Measurements from ENCODE around the gene DYSF.

Gene DYSF

DNA sequence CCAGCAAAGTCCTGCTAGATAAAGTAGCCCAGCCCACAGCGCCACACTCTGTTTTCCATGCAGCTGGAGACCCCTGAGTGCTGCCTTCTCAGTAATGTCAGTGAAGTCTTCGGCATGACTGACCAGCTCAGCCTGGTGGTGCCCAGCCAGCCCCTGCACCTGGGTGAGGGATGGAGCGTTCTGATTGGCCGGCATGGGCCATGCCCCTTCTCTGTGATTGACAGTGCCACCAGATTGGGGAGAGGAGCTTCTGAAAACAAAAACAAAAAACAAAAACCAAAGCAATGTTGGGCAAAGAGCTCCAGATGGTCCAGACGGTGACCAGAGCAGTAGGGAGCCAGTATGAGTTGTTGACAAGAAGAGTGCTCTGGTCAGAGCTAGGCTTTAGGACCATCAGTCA is 122.6 kb downstream of the DYSF start:
- no peak for DNase-seq
- in situ Hi-C loops (cut with HindIII; ENCODE audit: low pct_ligation_motif_present, low pct_unique_long_range_greater_than_20kb, low sequenced_read_pairs): no loop called here

DNA sequence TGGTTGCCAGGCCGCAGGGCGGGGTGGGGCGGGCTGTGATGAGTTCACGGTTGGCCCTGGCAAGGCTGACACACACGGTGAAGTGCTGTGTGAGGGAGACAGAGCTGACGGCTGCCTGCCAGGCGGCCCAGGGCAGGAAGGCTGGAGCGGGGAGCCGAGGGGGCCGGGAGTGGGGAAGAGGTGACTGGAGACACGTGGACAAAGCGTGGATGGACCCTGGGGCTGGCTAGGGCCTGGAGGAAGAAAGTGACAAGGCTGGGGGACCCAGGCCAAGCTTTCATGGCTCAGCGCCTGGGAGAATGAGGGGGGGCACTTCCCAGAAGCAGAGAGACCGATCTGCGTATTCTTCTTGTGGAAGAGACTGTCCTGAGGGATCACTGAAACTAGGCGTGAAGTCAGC is 123.2 kb downstream of the DYSF start:
- DNase-seq: no peak
- in situ Hi-C loops (cut with HindIII; ENCODE audit: low pct_ligation_motif_present, low pct_unique_long_range_greater_than_20kb, low sequenced_read_pairs): no loop called here

DNA sequence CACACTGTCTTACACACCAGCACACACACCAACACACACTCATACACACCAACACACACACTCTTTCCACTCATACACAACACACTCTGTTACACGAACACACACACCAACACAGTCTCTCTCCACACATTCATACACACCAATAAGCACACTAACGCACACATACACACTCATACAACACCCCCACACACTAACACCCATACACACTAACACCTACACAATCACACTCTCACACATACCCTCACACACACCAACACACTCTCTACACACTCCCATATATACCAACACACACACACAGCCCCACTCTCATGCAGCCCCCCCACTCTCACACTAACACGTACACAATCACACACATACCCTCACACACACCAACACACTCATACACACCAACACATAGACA is 123.8 kb downstream of the DYSF start:
- in situ Hi-C loops (cut with HindIII; ENCODE audit: low pct_ligation_motif_present, low pct_unique_long_range_greater_than_20kb, low sequenced_read_pairs): no loop called here

GRCh38 chr2:71578767-71579342 is 125.5 kb downstream of the DYSF start:
- no peak for DNase-seq
- in situ Hi-C loops (cut with HindIII; ENCODE audit: low pct_ligation_motif_present, low pct_unique_long_range_greater_than_20kb, low sequenced_read_pairs): no loop called here

More for the DNA sequence above, 123.8 kb downstream of the DYSF start:
- DNase-seq: no peak

- no peak for DNase-seq
- in situ Hi-C loops (cut with HindIII; ENCODE audit: low pct_ligation_motif_present, low pct_unique_long_range_greater_than_20kb, low sequenced_read_pairs): no loop called here
These were observed 127.7 kb downstream of the DYSF start for GRCh38 chr2:71581026-71581425.

- in situ Hi-C loops (cut with HindIII; ENCODE audit: low pct_ligation_motif_present, low pct_unique_long_range_greater_than_20kb, low sequenced_read_pairs): no loop called here
- no peak for DNase-seq
These were observed 130.5 kb downstream of the DYSF start for GRCh38 chr2:71583876-71584275.

GRCh38 chr2:71586471-71586870 is 133.1 kb downstream of the DYSF start:
- in situ Hi-C loops (cut with HindIII; ENCODE audit: low pct_ligation_motif_present, low pct_unique_long_range_greater_than_20kb, low sequenced_read_pairs): no loop called here
- no peak for DNase-seq

DNA sequence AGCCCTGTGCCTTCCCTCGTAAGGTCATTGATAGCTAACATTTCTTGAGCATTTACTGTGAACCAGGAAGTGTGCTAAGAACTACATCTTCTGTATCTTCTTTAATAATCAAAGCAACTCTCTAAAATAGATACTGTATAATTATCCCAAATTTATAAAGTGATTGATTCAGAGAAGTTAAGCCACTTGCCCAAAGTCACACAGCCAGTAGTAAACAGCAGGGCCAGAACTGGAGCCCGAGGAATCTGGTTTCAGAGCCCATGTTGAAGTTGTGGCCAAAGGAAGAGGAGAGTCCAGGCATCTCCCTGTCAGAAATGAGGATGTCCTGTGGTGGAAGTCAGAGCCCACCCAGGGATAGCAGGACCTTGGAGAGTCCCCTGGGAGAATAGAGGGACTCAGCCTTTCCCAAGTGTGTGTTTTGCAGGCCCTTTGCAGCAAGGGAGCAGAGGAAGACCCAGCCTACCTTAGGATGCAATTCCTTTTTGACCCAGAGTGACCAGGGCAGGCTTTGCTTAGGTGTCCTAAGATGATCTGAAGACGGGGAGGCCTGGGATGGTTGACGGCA is 134.2 kb downstream of the DYSF start:
- in situ Hi-C loops (cut with HindIII; ENCODE audit: low pct_ligation_motif_present, low pct_unique_long_range_greater_than_20kb, low sequenced_read_pairs): no loop called here
- DNase-seq: no peak

DNA sequence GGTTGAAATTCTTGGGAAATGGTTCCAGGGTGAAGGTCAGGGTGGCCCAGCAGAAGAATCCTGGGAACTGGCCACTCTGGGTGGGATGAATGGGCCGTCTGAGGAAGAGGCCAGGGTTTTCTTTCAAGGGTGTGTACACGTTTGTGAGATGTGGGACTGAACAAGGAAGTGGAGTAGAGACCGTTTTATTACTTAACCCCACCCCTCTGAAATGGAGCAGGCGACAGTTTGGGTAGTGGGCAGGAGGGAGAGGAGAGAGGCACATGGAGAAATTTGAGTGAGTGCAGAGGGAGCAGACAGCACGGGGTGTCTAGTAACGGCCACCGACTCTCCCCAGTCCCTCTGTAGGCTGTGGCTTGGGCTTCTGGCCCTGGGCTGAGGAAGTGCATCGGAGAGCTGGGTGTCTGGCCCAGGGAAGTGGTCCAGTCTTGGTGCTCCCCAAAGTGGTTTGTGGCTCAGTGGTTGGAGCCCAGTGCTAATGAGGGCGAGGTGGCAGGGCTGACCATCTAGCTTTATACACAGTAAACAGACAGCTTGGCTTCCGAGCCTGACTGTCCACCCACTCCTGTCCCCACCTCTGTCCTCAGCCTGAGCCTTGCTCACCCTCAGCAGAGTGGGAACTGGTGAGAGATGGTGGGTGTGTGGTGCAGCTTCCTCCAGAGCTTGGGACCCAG is 135.3 kb downstream of the DYSF start:
- DNase-seq: no peak
- in situ Hi-C loops (cut with HindIII; ENCODE audit: low pct_ligation_motif_present, low pct_unique_long_range_greater_than_20kb, low sequenced_read_pairs): no loop called here

DNA sequence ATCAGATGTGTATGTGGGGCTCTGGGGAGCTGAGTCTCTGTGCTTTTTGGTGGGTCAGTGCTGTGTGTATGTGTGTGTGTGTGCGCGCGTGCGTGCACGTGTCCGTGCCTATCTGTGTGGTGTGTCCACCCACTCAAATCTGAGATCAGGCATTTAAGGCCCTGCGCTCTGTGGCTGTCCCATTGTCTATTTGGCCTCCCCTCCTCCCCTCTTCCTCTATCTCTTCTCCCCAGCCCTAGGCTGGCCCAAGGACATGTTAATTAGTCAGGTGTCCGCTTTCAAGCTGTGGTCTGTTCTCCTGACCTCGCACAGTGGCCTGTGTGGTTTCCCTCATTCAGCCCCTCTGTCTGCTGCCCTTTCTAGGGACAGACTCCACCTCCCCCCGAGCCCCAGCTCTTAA is 136.4 kb downstream of the DYSF start:
- no peak for DNase-seq
- in situ Hi-C loops (cut with HindIII; ENCODE audit: low pct_ligation_motif_present, low pct_unique_long_range_greater_than_20kb, low sequenced_read_pairs): no loop called here

- DNase-seq: no peak
- in situ Hi-C loops (cut with HindIII; ENCODE audit: low pct_ligation_motif_present, low pct_unique_long_range_greater_than_20kb, low sequenced_read_pairs): no loop called here
These were observed 137.7 kb downstream of the DYSF start for GRCh38 chr2:71591044-71591443.

GRCh38 chr2:71592181-71592711 is 138.9 kb downstream of the DYSF start:
- in situ Hi-C loops (cut with HindIII; ENCODE audit: low pct_ligation_motif_present, low pct_unique_long_range_greater_than_20kb, low sequenced_read_pairs): no loop called here
- DNase-seq: no peak

DNA sequence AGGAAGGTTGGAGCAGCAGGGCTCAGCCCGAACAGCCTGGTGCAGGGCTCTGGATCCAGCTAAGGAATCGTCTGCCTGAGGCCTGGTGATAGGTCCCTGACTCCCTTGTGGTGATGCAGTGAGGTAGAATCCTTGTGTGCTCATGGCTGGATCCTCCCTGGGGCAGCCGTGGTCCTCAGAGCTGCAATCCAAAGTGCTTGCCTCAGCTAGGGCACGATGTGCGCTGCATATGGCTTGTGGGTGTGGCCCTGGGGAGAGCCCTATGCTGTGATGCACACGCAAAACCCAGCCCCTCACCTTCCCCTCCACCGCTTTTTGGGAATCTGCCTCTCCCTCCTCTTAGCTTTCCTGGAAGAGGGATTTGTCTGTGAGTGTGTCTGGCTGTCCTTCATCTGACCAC is 142.2 kb downstream of the DYSF start:
- DNase-seq: no peak
- in situ Hi-C loops (cut with HindIII; ENCODE audit: low pct_ligation_motif_present, low pct_unique_long_range_greater_than_20kb, low sequenced_read_pairs): no loop called here

GRCh38 chr2:71596011-71596410 is 142.7 kb downstream of the DYSF start:
- DNase-seq: no peak
- in situ Hi-C loops (cut with HindIII; ENCODE audit: low pct_ligation_motif_present, low pct_unique_long_range_greater_than_20kb, low sequenced_read_pairs): no loop called here

DNA sequence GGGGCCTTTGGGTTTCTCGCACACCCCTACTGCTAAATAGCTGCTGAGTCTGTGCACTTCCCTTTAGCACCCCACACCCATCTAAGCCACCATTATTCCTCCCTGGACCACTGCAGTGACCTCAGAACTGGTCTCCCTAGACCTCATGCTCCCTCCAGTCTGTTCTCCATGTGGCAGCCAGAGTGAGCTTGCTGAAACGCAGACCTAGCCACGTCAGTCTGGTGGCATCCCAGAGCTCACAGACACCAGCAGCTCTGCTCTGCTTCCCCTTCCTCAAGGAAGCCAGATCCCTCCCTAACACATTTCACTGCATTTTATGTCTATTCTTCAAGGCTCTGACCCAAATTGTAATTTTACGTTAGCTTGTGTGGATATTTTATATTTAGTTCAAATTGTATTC is 144.4 kb downstream of the DYSF start:
- in situ Hi-C loops (cut with HindIII; ENCODE audit: low pct_ligation_motif_present, low pct_unique_long_range_greater_than_20kb, low sequenced_read_pairs): no loop called here
- no peak for DNase-seq

DNA sequence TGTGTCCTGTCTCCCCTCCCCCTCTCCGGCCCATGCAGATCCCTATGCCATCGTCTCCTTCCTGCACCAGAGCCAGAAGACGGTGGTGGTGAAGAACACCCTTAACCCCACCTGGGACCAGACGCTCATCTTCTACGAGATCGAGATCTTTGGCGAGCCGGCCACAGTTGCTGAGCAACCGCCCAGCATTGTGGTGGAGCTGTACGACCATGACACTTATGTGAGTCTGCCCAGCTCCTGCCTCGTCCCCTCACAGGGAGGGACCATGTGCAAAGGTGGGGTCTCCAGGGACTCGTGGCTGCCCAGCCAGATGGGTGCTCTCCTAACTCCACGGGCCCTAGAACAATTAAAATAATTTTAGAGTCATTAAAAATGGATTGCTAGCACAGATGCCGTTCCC is 145.2 kb downstream of the DYSF start:
- DNase-seq: no peak
- in situ Hi-C loops (cut with HindIII; ENCODE audit: low pct_ligation_motif_present, low pct_unique_long_range_greater_than_20kb, low sequenced_read_pairs): no loop called here

GRCh38 chr2:71599038-71599437 is 145.7 kb downstream of the DYSF start:
- DNase-seq: no peak
- in situ Hi-C loops (cut with HindIII; ENCODE audit: low pct_ligation_motif_present, low pct_unique_long_range_greater_than_20kb, low sequenced_read_pairs): no loop called here

DNA sequence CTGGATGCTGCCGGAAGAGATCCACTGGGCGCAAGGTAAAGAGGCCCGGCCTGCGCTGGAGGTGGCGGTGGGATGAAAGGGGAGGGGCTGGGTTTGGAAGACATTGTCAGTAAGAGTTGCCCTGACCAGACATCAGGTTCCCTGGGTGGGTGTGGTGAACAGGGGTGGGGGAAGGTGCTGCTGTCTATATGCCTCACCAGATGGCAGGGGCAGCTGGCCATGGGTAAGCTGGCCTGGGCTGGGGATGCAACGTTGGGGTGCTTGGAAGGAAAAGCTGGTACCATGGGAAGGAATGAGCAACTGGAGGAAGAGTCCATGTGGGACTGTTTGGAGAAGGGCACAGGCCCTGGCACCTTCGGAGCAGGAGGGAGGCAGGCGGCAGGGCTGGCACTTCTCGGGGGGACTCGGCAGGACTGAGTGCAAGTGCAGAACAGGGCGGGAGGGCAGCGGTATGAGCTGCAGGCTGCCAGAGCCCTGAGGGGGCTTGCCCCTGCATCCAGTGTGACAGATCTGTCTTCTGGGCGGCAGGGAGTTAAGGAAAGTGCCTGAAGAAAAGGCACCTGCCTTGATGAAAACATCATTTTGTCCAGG is 146.4 kb downstream of the DYSF start:
- no peak for DNase-seq
- in situ Hi-C loops (cut with HindIII; ENCODE audit: low pct_ligation_motif_present, low pct_unique_long_range_greater_than_20kb, low sequenced_read_pairs): no loop called here

DNA sequence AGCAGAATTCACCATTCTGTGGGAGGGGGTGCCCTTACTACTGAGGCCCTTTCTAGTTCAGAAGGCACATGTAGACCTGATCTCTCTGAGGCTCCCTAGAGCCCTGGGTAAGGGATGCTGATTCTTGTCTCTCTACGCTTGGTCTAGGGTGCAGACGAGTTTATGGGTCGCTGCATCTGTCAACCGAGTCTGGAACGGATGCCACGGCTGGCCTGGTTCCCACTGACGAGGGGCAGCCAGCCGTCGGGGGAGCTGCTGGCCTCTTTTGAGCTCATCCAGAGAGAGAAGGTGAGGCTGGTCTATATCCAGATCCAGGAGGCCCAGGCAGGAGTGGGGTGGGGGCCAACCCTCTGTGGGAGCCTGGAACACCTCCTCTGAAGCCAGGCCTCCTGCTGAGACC is 147.2 kb downstream of the DYSF start:
- in situ Hi-C loops (cut with HindIII; ENCODE audit: low pct_ligation_motif_present, low pct_unique_long_range_greater_than_20kb, low sequenced_read_pairs): no loop called here
- DNase-seq: no peak
